ENCODE data around the gene DIS3L2.

DIS3L2 gene

GRCh38 chr2:231960810-231961348 lies 634 bp upstream of the DIS3L2 start:
- Histone ChIP-seq H3K9ac (ENCODE audit: low read length) (peak overlapping the region; percentile 71), H4K20me1 (ENCODE audit: insufficient read depth, low read length) (no peaks in the 10 kb centered on the region), H3K4me1 (ENCODE audit: low read length) (peaks cover 4% of the 10 kb centered on the region; the same call in 1 of the 2 replicates), H3K9me3 (ENCODE audit: insufficient read depth, low read length) (no peaks in the 10 kb centered on the region), H2AFZ (ENCODE audit: low read depth, low read length) (peak overlapping the region; percentile 71), H3K4me3 (ENCODE audit: low read length) (peak overlapping the region; percentile 99), H3K79me2 (ENCODE audit: low read length) (peaks cover 41% of the 10 kb centered on the region), H3K27ac (ENCODE audit: low read length) (peak overlapping the region; percentile 42), H3K4me2 (ENCODE audit: low read length) (peak overlapping the region; percentile 89), H3K27me3 (ENCODE audit: low read depth, low read length) (no peaks in the 10 kb centered on the region), H3K36me3 (replicated peaks; ENCODE audit: low read depth, low read length) (no peaks in the 10 kb centered on the region)
- TF ChIP-seq CTCF (IDR thresholded peaks at IDR 0.05; ENCODE audit: low read depth, low read length) = no peak
- no peak for TF ChIP-seq EZH2phosphoT487 (IDR thresholded peaks at IDR 0.05; ENCODE audit: low read depth)

GRCh38 chr2:231965102-231965501 lies 3.6 kb downstream of the DIS3L2 start:
- Histone ChIP-seq H4K20me1 (ENCODE audit: insufficient read depth, low read length) (no peaks in the 10 kb centered on the region), H3K4me1 (ENCODE audit: low read length) (peaks cover 4% of the 10 kb centered on the region; the same call in 1 of the 2 replicates), H3K27ac (ENCODE audit: low read length) (no peak overlapping the region), H3K4me3 (ENCODE audit: low read length) (no peak overlapping the region), H3K27me3 (ENCODE audit: low read depth, low read length) (no peaks in the 10 kb centered on the region), H3K9me3 (ENCODE audit: insufficient read depth, low read length) (no peaks in the 10 kb centered on the region), H3K79me2 (ENCODE audit: low read length) (peaks cover 69% of the 10 kb centered on the region), H3K36me3 (replicated peaks; ENCODE audit: low read depth, low read length) (peaks cover 4% of the 10 kb centered on the region), H2AFZ (ENCODE audit: low read depth, low read length) (no peak overlapping the region), H3K4me2 (ENCODE audit: low read length) (no peak overlapping the region), H3K9ac (ENCODE audit: low read length) (no peak overlapping the region)
- no peak for TF ChIP-seq EZH2phosphoT487 (IDR thresholded peaks at IDR 0.05; ENCODE audit: low read depth)
- no peak for TF ChIP-seq CTCF (IDR thresholded peaks at IDR 0.05; ENCODE audit: low read depth, low read length)

- Histone ChIP-seq H3K4me1 (ENCODE audit: low read length) (no peaks in the 10 kb centered on the region), H3K27ac (ENCODE audit: low read length) (no peak overlapping the region), H3K9ac (ENCODE audit: low read length) (no peak overlapping the region), H3K9me3 (ENCODE audit: insufficient read depth, low read length) (no peaks in the 10 kb centered on the region), H2AFZ (ENCODE audit: low read depth, low read length) (no peak overlapping the region), H3K4me3 (ENCODE audit: low read length) (no peak overlapping the region), H3K27me3 (ENCODE audit: low read depth, low read length) (no peaks in the 10 kb centered on the region), H3K36me3 (replicated peaks; ENCODE audit: low read depth, low read length) (peaks cover 4% of the 10 kb centered on the region), H4K20me1 (ENCODE audit: insufficient read depth, low read length) (no peaks in the 10 kb centered on the region), H3K4me2 (ENCODE audit: low read length) (no peak overlapping the region), H3K79me2 (ENCODE audit: low read length) (peaks cover 63% of the 10 kb centered on the region)
- TF ChIP-seq CTCF (IDR thresholded peaks at IDR 0.05; ENCODE audit: low read depth, low read length) (no peak), EZH2phosphoT487 (IDR thresholded peaks at IDR 0.05; ENCODE audit: low read depth) (no peak)
Observed at GRCh38 chr2:231966886-231967285, 5.4 kb downstream of the DIS3L2 start.

- Histone ChIP-seq H4K20me1 (ENCODE audit: insufficient read depth, low read length) (no peaks in the 10 kb centered on the region), H3K79me2 (ENCODE audit: low read length) (peaks cover 47% of the 10 kb centered on the region), H3K4me2 (ENCODE audit: low read length) (no peak overlapping the region), H3K9ac (ENCODE audit: low read length) (no peak overlapping the region), H3K4me3 (ENCODE audit: low read length) (no peak overlapping the region), H3K36me3 (replicated peaks; ENCODE audit: low read depth, low read length) (peaks cover 4% of the 10 kb centered on the region), H2AFZ (ENCODE audit: low read depth, low read length) (no peak overlapping the region), H3K27ac (ENCODE audit: low read length) (no peak overlapping the region), H3K4me1 (ENCODE audit: low read length) (no peaks in the 10 kb centered on the region), H3K9me3 (ENCODE audit: insufficient read depth, low read length) (no peaks in the 10 kb centered on the region), H3K27me3 (ENCODE audit: low read depth, low read length) (no peaks in the 10 kb centered on the region)
- TF ChIP-seq CTCF (IDR thresholded peaks at IDR 0.05; ENCODE audit: low read depth, low read length) (no peak), EZH2phosphoT487 (IDR thresholded peaks at IDR 0.05; ENCODE audit: low read depth) (no peak)
Observed at GRCh38 chr2:231968820-231969219, 7.3 kb downstream of the DIS3L2 start.

All from OCI-LY3 (cell line).